Heart left ventricle (tissue), 16 donors: Measurements from ENCODE around the gene TAT. TPM values are rescaled to one million over a fixed set of nuclear protein-coding genes. Genes with fewer than 3 reads are reported as not detected.

ENCODE experiments used
- ATAC-seq, 4 donors: fragments of 200-7000 bp; cut with Tn5 transposase; one replicate each; pipeline ENCODE4 v1.9.1; 2020 to 2022; ENCODE audit warnings: moderate library complexity in 4 of 4, mild to moderate bottlenecking in 3 of 4, moderate number of reproducible peaks in 1 of 4
- DNase-seq, 5 donors: peaks; one replicate each; pipeline ENCODE4 v3.0.0-alpha.2; 2020
- H3K27ac ChIP-seq, 12 donors: fragments of 200-600 bp; sonication (generic) in 4 of 12; one replicate each; pipeline versions ENCODE4 v1.5.0 to v1.8.0; 2016 to 2022; ENCODE audit warnings: mild to moderate bottlenecking in 2 of 12
- H3K27me3 ChIP-seq, 9 donors: fragments of 200-600 bp; sonication (generic) in 2 of 9; one replicate each; pipeline versions ENCODE4 v1.5.1 to v1.8.0; 2016 to 2022; ENCODE audit warnings: mild to moderate bottlenecking in 3 of 9
- H3K36me3 ChIP-seq, 9 donors: fragments of 200-600 bp; sonication (generic) in 2 of 9; one replicate each; pipeline versions ENCODE4 v1.5.0 to v1.8.0; 2018 to 2022; ENCODE audit warnings: mild to moderate bottlenecking in 2 of 9
- H3K4me1 ChIP-seq, 12 donors: fragments of 200-600 bp; sonication (generic) in 4 of 12; one replicate each; pipeline versions ENCODE4 v1.5.0 to v1.8.0; 2016 to 2022; ENCODE audit warnings: mild to moderate bottlenecking in 3 of 12
- H3K4me3 ChIP-seq, 12 donors: fragments of 200-600 bp; sonication (generic) in 4 of 12; one replicate each; pipeline versions ENCODE4 v1.5.0 to v1.8.0; 2017 to 2022; ENCODE audit warnings: mild to moderate bottlenecking in 9 of 12, moderate library complexity in 4 of 12
- H3K9me3 ChIP-seq, 12 donors: fragments of 200-600 bp; sonication (generic) in 4 of 12; one replicate each; pipeline versions ENCODE4 v1.5.0 to v1.8.0; 2016 to 2022; ENCODE audit warnings: mild to moderate bottlenecking in 1 of 12
- POLR2A ChIP-seq, 2 donors: fragments of 450-650 bp; IDR thresholded peaks; one replicate each; pipeline ENCODE4 v1.6.1; 2017; ENCODE audit warnings: antibody characterized with exemption in 2 of 2, mild to moderate bottlenecking in 2 of 2, moderate library complexity in 2 of 2
- WGBS, 4 donors: extraction: QIAGEN DNeasy Blood & Tissue Kit in 2 of 4; methylation state at CpG; one replicate each; pipeline versions ENCODE4 v1.1.5 to v1.1.7; 2013 to 2018; 5-methylcytosine and 5-hydroxymethylcytosine counted together
- intact Hi-C, 10 donors: fragments of 100-400 bp; cut with DNase I; formaldehyde crosslinking; loops; one replicate each; pipeline versions ENCODE4 v1.11.1 to v1.14.2; 2022
- polyA plus RNA-seq, 2 donors: library from polyadenylated mRNA; stranded (reverse); fragments of 200-250 nt; gene quantifications; one replicate each; pipeline ENCODE4 v1.2.3, GENCODE V29; 2013
- total RNA-seq, 9 donors: library from RNA; depleted of rRNA in 2 of 9; stranded (reverse); fragments of >200 nt in 2 of 9; fragmentation: NEBNext Ultra II Directional in 3 of 9; extraction: Animal tissue kit (Norgen Biotek cat#: 25700) in 3 of 9; gene quantifications; one replicate each; pipeline versions ENCODE4 v1.1.0 to v1.2.4, GENCODE V29; 2016 to 2023
- TF ChIP-seq, protein P1 (sequence below), 12 donors: fragments of 200-600 bp; sonication (generic) in 4 of 12; IDR thresholded peaks; one replicate each; pipeline versions ENCODE4 v1.5.0 to v1.8.0; 2018 to 2022; ENCODE audit warnings: antibody characterized with exemption in 12 of 12, mild to moderate bottlenecking in 5 of 12
- donor health status: ischemic (EF 13 %, LVEDD 7.1; RV severe dilation, severe dysfunction).
- donor health status: healthy with polysubstance abuse.
- donor health status: DM: no; HTN: yes; CAD: no.
- donor health status: DM: no; HTN: no; CAD: no.
- donor health status: ischemic (EF 25% LVEDD 6.9; RV normal size, moderate dysfunction).
- donor health status: ischemic (EF 25% LVEDD 5.7; RV mildly dilated, moderate dysfunction).
- donor health status: healthy.
- donor health status: DM: yes; HTN: yes; CAD: no.
- donor health status: ischemic (EF 35%, LVEDD 5.7; RV mildly dilated, moderate dysfunction).
- donor health status: nonischemic (EF 11% LVEDD 7.7; RV severe dilation, severe dysfunction).
- donor health status: DM: yes; HTN: yes; CAD: no.
- donor health status: PGD.
- donor health status: ischemic (EF 29% LVEDD 5.4; RV normal size, mild dysfunction).
- donor health status: nonischemic (EF 23%, LVEDD 6.1; RV moderate dilation, normal function).

TAT gene
- total and polyA plus RNA-seq, 11 donors, result 0.05 to 0.50 TPM; not detected in 9

GRCh38 chr16:71542377-71542776, 34.5 kb downstream of the TAT start:
- Histone ChIP-seq H3K36me3 (no peaks in the 10 kb centered on the region), H3K9me3 (no peaks in the 10 kb centered on the region), H3K4me3 (no peak overlapping the region), H3K27me3 (peaks cover 0 to 27% (median 0%) of the 10 kb centered on the region in 9 donors), H3K4me1 (no peaks in the 10 kb centered on the region), H3K27ac (no peak overlapping the region)
- 13 to 20% (median 19%) methylated on average over 11 of the region's 11 CpGs for WGBS, 4 donors
- peak in 2 of 5 donors; percentile 18 to 32 for DNase-seq
- intact Hi-C loops, result no loop called here
- TF ChIP-seq, protein P1, sequence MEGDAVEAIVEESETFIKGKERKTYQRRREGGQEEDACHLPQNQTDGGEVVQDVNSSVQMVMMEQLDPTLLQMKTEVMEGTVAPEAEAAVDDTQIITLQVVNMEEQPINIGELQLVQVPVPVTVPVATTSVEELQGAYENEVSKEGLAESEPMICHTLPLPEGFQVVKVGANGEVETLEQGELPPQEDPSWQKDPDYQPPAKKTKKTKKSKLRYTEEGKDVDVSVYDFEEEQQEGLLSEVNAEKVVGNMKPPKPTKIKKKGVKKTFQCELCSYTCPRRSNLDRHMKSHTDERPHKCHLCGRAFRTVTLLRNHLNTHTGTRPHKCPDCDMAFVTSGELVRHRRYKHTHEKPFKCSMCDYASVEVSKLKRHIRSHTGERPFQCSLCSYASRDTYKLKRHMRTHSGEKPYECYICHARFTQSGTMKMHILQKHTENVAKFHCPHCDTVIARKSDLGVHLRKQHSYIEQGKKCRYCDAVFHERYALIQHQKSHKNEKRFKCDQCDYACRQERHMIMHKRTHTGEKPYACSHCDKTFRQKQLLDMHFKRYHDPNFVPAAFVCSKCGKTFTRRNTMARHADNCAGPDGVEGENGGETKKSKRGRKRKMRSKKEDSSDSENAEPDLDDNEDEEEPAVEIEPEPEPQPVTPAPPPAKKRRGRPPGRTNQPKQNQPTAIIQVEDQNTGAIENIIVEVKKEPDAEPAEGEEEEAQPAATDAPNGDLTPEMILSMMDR (IDR thresholded peaks at IDR 0.05), result peak in 8 of 12 donors; percentile 23 to 48 (median 31)
- TF ChIP-seq POLR2A (IDR thresholded peaks at IDR 0.05), result no peak
- peak in 1 of 4 donors; percentile 18 for ATAC-seq

GRCh38 chr16:71537643-71538042, 39.2 kb downstream of the TAT start:
- ATAC-seq (peak in 1 of 4 donors; percentile 36), DNase-seq (peak in 1 of 5 donors; percentile 6)
- intact Hi-C loops, result no loop called here
- H3K4me1 ChIP-seq, result no peaks in the 10 kb centered on the region
- no peak overlapping the region for H3K4me3 ChIP-seq
- H3K9me3 ChIP-seq, result no peaks in the 10 kb centered on the region
- 40 to 69% (median 60%) methylated on average over 2 to 6 of the region's 6 CpGs for WGBS, 4 donors
- peaks cover 0 to 10% (median 0%) of the 10 kb centered on the region in 9 donors for H3K27me3 ChIP-seq
- H3K27ac ChIP-seq, result no peak overlapping the region
- H3K36me3 ChIP-seq, result no peaks in the 10 kb centered on the region
- no peak for TF ChIP-seq POLR2A (IDR thresholded peaks at IDR 0.05)
- TF ChIP-seq, protein P1 (IDR thresholded peaks at IDR 0.05), result peak in 10 of 12 donors; percentile 14 to 55 (median 30)

DNA sequence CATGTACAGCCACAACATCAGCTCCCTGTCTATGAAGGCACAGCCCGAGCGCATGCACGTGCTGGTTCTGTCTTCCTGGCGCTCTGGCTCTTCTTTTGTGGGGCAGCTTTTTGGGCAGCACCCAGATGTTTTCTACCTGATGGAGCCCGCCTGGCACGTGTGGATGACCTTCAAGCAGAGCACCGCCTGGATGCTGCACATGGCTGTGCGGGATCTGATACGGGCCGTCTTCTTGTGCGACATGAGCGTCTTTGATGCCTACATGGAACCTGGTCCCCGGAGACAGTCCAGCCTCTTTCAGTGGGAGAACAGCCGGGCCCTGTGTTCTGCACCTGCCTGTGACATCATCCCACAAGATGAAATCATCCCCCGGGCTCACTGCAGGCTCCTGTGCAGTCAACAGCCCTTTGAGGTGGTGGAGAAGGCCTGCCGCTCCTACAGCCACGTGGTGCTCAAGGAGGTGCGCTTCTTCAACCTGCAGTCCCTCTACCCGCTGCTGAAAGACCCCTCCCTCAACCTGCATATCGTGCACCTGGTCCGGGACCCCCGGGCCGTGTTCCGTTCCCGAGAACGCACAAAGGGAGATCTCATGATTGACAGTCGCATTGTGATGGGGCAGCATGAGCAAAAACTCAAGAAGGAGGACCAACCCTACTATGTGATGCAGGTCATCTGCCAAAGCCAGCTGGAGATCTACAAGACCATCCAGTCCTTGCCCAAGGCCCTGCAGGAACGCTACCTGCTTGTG, 40.0 kb downstream of the TAT start:
- ATAC-seq (no peak), DNase-seq (no peak)
- WGBS, 4 donors, result 87 to 92% (median 89%) methylated on average over 27 to 28 of the region's 28 CpGs
- Histone ChIP-seq H3K27ac (no peak overlapping the region), H3K4me1 (no peaks in the 10 kb centered on the region), H3K4me3 (no peak overlapping the region), H3K27me3 (peaks cover 0 to 3% (median 0%) of the 10 kb centered on the region in 9 donors), H3K9me3 (no peaks in the 10 kb centered on the region), H3K36me3 (no peaks in the 10 kb centered on the region)
- TF ChIP-seq POLR2A (IDR thresholded peaks at IDR 0.05), result no peak
- TF ChIP-seq, protein P1 (IDR thresholded peaks at IDR 0.05), result no peak
- intact Hi-C loops, result no loop called here

GRCh38 chr16:71532366-71532765, 44.5 kb downstream of the TAT start:
- Histone ChIP-seq H3K36me3 (no peaks in the 10 kb centered on the region), H3K9me3 (no peaks in the 10 kb centered on the region), H3K27me3 (peaks cover 0 to 39% (median 5%) of the 10 kb centered on the region in 9 donors), H3K27ac (no peak overlapping the region), H3K4me3 (no peak overlapping the region), H3K4me1 (no peaks in the 10 kb centered on the region)
- WGBS, 4 donors, result 63 to 75% (median 70%) methylated on average over 3 of the region's 3 CpGs
- DNase-seq, result no peak
- intact Hi-C loops, result no loop called here
- ATAC-seq, result no peak
- no peak for TF ChIP-seq POLR2A (IDR thresholded peaks at IDR 0.05)
- TF ChIP-seq, protein P1 (IDR thresholded peaks at IDR 0.05), result no peak
